GM12891 (cell line): ENCODE results near the gene C11orf21.

Source experiments
- POLR2A ChIP-seq: IDR thresholded peaks from 2 replicates; pipeline ENCODE4 v1.6.1; 2011; ENCODE audit warnings: low read depth, low read length, control low read depth
- POLR2AphosphoS5 ChIP-seq: IDR thresholded peaks from 2 replicates; pipeline ENCODE4 v1.6.1; 2011; ENCODE audit warnings: low read depth, low read length, control low read depth

DNA sequence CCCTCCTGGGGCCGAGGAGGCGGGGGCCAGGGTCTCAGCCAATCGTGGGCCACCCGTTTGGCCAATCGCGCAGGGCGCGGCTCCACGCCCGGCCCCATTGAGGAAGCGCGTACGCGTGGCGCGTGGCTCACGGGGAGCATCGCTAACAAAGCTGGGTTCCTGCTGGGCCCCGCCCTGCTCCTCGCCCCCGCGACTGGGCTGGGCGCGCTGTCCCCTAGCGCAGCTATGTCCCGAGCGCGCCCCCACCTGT lies 30.7 kb downstream of the C11orf21 start:
- TF ChIP-seq POLR2A (no peak), POLR2AphosphoS5 (no peak)
